HepG2 (cell line): ENCODE data around the gene NEU1. TPM values are rescaled to one million over a fixed set of nuclear protein-coding genes. Genes with fewer than 3 reads are reported as not detected.

ENCODE experiments used
- ATF7-NPFF ChIP-seq: sonication (generic); formaldehyde crosslinking; IDR thresholded peaks from 2 replicates; pipeline ENCODE4 v1.8.1; 2023; ENCODE audit warnings: mild to moderate bottlenecking, low read depth, missing genetic modification reagents, moderate library complexity
- CHCHD3 ChIP-seq: sonication (generic); formaldehyde crosslinking; IDR thresholded peaks from 2 replicates; pipeline ENCODE4 v1.8.0; 2022; ENCODE audit warnings: mild to moderate bottlenecking, missing genetic modification reagents, moderate library complexity
- CHD2 ChIP-seq: IDR thresholded peaks from 2 replicates; pipeline ENCODE4 v1.6.1; 2011; ENCODE audit warnings: low read depth, low read length, improper control_type of control experiment
- GZF1 ChIP-seq: sonication (generic); formaldehyde crosslinking; IDR thresholded peaks from 2 replicates; pipeline ENCODE4 v1.5.1; 2020; ENCODE audit warnings: mild to moderate bottlenecking, missing genetic modification reagents
- MEF2D ChIP-seq: sonication (generic); formaldehyde crosslinking; IDR thresholded peaks from 2 replicates; pipeline ENCODE4 v1.5.1; 2020; ENCODE audit warnings: mild to moderate bottlenecking, missing genetic modification reagents
- NFIC ChIP-seq: IDR thresholded peaks from 2 replicates; pipeline ENCODE4 v1.6.1; 2012; ENCODE audit warnings: mild to moderate bottlenecking, low read length, inconsistent platforms
- NFYB ChIP-seq: sonication (generic); formaldehyde crosslinking; IDR thresholded peaks from 2 replicates; pipeline ENCODE4 v1.4.0; 2020; ENCODE audit warnings: missing genetic modification reagents
- PRMT3 ChIP-seq: sonication (generic); formaldehyde crosslinking; IDR thresholded peaks from 2 replicates; pipeline ENCODE4 v1.8.1; 2022; ENCODE audit warnings: low read depth, mild to moderate bottlenecking, moderate library complexity, missing genetic modification reagents, borderline replicate concordance
- SMARCE1 ChIP-seq: fragments of 450-650 bp; IDR thresholded peaks from 2 replicates; pipeline ENCODE4 v1.6.1; 2017; ENCODE audit warnings: borderline replicate concordance
- SP140L ChIP-seq: sonication (generic); formaldehyde crosslinking; IDR thresholded peaks from 2 replicates; pipeline ENCODE4 v1.4.0; 2020; ENCODE audit warnings: missing genetic modification reagents, borderline replicate concordance
- TGIF2 ChIP-seq: IDR thresholded peaks from 2 replicates; pipeline ENCODE4 v1.6.1; 2016; ENCODE audit warnings: control low read depth, missing compliant biosample characterization
- ZFY ChIP-seq: sonication (generic); formaldehyde crosslinking; IDR thresholded peaks from 2 replicates; pipeline ENCODE4 v1.4.0; 2020; ENCODE audit warnings: missing genetic modification reagents
- ZNF335 ChIP-seq: sonication (generic); formaldehyde crosslinking; IDR thresholded peaks from 2 replicates; pipeline ENCODE4 v1.4.0; 2020; ENCODE audit warnings: missing genetic modification reagents
- ZNF354B ChIP-seq: sonication (generic); formaldehyde crosslinking; IDR thresholded peaks from 2 replicates; pipeline ENCODE4 v1.8.0; 2022; ENCODE audit warnings: mild to moderate bottlenecking, missing genetic modification reagents
- ZNF589 ChIP-seq: sonication (generic); formaldehyde crosslinking; conservative IDR thresholded peaks from 2 replicates; pipeline ENCODE4 v1.8.0; 2022; ENCODE audit warnings: mild to moderate bottlenecking, moderate library complexity, missing genetic modification reagents
- ZNF670 ChIP-seq: sonication (generic); formaldehyde crosslinking; IDR thresholded peaks from 2 replicates; pipeline ENCODE4 v1.8.0; 2022; ENCODE audit warnings: mild to moderate bottlenecking, missing genetic modification reagents, borderline replicate concordance
- ZNF816 ChIP-seq: sonication (generic); formaldehyde crosslinking; IDR thresholded peaks from 2 replicates; pipeline ENCODE4 v1.8.0; 2022; ENCODE audit warnings: missing genetic modification reagents, mild to moderate bottlenecking, borderline replicate concordance
- polyA plus RNA-seq, 8 experiments: library from polyadenylated mRNA; depleted of rRNA in 3 of 8; stranded (reverse) in 7 of 8; unstranded in 1 of 8; fragments of >200 nt; fragmentation: Illumina TruSeq in 4 of 8; extraction: Trizol in 4 of 8; gene quantifications; 2 replicates each; pipeline versions ENCODE4 v1.2.1 to v1.2.3, GENCODE V29; 2011 to 2016; ENCODE audit warnings: low read depth in 4 of 8, missing spikeins in 1 of 8, mixed read lengths in 1 of 8; ENCODE audit not compliant: insufficient read depth in 1 of 8
- total RNA-seq, 5 experiments: library from RNA; depleted of rRNA; stranded (reverse); fragments of >200 nt; fragmentation: Illumina TruSeq; extraction: Trizol; gene quantifications; 2 replicates each; pipeline ENCODE4 v1.2.3, GENCODE V29; 2016; ENCODE audit warnings: low read depth in 1 of 5
- TF ChIP-seq, protein P1 (sequence below): sonication (generic); formaldehyde crosslinking; IDR thresholded peaks from 2 replicates; pipeline ENCODE4 v1.5.0; 2020; ENCODE audit warnings: missing genetic modification reagents
- TF ChIP-seq, protein P2 (sequence below): IDR thresholded peaks from 2 replicates; pipeline ENCODE4 v1.6.1; 2012; ENCODE audit warnings: low read length, improper control_type of control experiment
- TF ChIP-seq, protein P3 (sequence below): sonication (generic); formaldehyde crosslinking; IDR thresholded peaks from 2 replicates; pipeline ENCODE4 v1.4.0; 2020; ENCODE audit warnings: low read depth, mild to moderate bottlenecking, missing genetic modification reagents
- TF ChIP-seq, protein P4 (sequence below): sonication (generic); formaldehyde crosslinking; IDR thresholded peaks from 2 replicates; pipeline ENCODE4 v1.4.0; 2020; ENCODE audit warnings: missing genetic modification reagents, borderline replicate concordance

The NEU1 gene
- total and polyA plus RNA-seq, 2 of the 13 experiments (the other 11 are each of a cell fraction or from before 2014, with no cell fraction given): 215 to 297 TPM

DNA sequence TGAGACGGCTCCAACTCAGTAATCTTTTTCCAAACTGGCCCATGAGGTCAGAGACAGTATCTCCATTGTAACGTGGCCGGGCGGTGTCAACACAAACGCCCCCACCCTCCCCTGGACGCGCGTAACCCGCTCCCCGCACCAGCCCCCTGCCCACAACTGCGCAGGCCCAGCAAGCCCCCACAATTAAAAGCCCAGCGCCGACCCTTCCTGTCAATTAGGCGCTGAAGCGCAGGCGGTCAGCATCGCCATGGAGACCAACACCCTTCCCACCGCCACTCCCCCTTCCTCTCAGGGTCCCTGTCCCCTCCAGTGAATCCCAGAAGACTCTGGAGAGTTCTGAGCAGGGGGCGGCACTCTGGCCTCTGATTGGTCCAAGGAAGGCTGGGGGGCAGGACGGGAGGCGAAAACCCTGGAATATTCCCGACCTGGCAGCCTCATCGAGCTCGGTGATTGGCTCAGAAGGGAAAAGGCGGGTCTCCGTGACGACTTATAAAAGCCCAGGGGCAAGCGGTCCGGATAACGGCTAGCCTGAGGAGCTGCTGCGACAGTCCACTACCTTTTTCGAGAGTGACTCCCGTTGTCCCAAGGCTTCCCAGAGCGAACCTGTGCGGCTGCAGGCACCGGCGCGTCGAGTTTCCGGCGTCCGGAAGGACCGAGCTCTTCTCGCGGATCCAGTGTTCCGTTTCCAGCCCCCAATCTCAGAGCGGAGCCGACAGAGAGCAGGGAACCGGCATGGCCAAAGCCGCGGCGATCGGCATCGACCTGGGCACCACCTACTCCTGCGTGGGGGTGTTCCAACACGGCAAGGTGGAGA lies 47.4 kb downstream of the NEU1 start, which contains the start of the genes HSPA1A and HSPA1L (continued):
- TF ChIP-seq NFIC (no peak), ZNF670 (CRISPR knock-in tag) (peak; percentile 55; the same call in 1 of the 2 replicates), ATF7-NPFF (0 out of 2 replicates have a peak, but pooled peaks have one; percentile 41), TGIF2 (CRISPR knock-in tag) (peak; percentile 79), SP140L (CRISPR knock-in tag) (peak; percentile 69; the same call in 1 of the 2 replicates), SMARCE1 (no peak), ZNF589 (0 out of 2 replicates have a peak, but pooled peaks have one; percentile 39), MEF2D (no peak), ZNF354B (CRISPR knock-in tag) (no peak), ZNF335 (CRISPR knock-in tag) (peak; percentile 81; the same call in 1 of the 2 replicates), CHD2 (no peak), ZNF816 (CRISPR knock-in tag) (0 out of 2 replicates have a peak, but pooled peaks have one; percentile 65), ZFY (CRISPR knock-in tag) (no peak), GZF1 (no peak), NFYB (CRISPR knock-in tag) (peak; percentile 84), PRMT3 (CRISPR knock-in tag) (no peak), CHCHD3 (no peak)
- TF ChIP-seq, protein P1, sequence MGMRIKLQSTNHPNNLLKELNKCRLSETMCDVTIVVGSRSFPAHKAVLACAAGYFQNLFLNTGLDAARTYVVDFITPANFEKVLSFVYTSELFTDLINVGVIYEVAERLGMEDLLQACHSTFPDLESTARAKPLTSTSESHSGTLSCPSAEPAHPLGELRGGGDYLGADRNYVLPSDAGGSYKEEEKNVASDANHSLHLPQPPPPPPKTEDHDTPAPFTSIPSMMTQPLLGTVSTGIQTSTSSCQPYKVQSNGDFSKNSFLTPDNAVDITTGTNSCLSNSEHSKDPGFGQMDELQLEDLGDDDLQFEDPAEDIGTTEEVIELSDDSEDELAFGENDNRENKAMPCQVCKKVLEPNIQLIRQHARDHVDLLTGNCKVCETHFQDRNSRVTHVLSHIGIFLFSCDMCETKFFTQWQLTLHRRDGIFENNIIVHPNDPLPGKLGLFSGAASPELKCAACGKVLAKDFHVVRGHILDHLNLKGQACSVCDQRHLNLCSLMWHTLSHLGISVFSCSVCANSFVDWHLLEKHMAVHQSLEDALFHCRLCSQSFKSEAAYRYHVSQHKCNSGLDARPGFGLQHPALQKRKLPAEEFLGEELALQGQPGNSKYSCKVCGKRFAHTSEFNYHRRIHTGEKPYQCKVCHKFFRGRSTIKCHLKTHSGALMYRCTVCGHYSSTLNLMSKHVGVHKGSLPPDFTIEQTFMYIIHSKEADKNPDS: no peak
- TF ChIP-seq, protein P2, sequence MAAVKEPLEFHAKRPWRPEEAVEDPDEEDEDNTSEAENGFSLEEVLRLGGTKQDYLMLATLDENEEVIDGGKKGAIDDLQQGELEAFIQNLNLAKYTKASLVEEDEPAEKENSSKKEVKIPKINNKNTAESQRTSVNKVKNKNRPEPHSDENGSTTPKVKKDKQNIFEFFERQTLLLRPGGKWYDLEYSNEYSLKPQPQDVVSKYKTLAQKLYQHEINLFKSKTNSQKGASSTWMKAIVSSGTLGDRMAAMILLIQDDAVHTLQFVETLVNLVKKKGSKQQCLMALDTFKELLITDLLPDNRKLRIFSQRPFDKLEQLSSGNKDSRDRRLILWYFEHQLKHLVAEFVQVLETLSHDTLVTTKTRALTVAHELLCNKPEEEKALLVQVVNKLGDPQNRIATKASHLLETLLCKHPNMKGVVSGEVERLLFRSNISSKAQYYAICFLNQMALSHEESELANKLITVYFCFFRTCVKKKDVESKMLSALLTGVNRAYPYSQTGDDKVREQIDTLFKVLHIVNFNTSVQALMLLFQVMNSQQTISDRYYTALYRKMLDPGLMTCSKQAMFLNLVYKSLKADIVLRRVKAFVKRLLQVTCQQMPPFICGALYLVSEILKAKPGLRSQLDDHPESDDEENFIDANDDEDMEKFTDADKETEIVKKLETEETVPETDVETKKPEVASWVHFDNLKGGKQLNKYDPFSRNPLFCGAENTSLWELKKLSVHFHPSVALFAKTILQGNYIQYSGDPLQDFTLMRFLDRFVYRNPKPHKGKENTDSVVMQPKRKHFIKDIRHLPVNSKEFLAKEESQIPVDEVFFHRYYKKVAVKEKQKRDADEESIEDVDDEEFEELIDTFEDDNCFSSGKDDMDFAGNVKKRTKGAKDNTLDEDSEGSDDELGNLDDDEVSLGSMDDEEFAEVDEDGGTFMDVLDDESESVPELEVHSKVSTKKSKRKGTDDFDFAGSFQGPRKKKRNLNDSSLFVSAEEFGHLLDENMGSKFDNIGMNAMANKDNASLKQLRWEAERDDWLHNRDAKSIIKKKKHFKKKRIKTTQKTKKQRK: no peak
- TF ChIP-seq, protein P3, sequence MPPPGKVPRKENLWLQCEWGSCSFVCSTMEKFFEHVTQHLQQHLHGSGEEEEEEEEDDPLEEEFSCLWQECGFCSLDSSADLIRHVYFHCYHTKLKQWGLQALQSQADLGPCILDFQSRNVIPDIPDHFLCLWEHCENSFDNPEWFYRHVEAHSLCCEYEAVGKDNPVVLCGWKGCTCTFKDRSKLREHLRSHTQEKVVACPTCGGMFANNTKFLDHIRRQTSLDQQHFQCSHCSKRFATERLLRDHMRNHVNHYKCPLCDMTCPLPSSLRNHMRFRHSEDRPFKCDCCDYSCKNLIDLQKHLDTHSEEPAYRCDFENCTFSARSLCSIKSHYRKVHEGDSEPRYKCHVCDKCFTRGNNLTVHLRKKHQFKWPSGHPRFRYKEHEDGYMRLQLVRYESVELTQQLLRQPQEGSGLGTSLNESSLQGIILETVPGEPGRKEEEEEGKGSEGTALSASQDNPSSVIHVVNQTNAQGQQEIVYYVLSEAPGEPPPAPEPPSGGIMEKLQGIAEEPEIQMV: 0 out of 2 replicates have a peak, but pooled peaks have one; percentile 44
- TF ChIP-seq, protein P4, sequence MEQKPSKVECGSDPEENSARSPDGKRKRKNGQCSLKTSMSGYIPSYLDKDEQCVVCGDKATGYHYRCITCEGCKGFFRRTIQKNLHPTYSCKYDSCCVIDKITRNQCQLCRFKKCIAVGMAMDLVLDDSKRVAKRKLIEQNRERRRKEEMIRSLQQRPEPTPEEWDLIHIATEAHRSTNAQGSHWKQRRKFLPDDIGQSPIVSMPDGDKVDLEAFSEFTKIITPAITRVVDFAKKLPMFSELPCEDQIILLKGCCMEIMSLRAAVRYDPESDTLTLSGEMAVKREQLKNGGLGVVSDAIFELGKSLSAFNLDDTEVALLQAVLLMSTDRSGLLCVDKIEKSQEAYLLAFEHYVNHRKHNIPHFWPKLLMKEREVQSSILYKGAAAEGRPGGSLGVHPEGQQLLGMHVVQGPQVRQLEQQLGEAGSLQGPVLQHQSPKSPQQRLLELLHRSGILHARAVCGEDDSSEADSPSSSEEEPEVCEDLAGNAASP (CRISPR knock-in tag): peak; percentile 54; the same call in 1 of the 2 replicates
